GM19043 (cell line): ENCODE measurements around the gene MEIOSIN.

ENCODE experiments used
- ATAC-seq: cut with Tn5 transposase; IDR thresholded peaks from one replicate; pipeline ENCODE4 v1.9.1; 2021; ENCODE audit warnings: low read depth; ENCODE audit not compliant: unreplicated experiment

Gene MEIOSIN

GRCh38 chr19:45778010-45778661 lies 44.9 kb downstream of the MEIOSIN start:
- ATAC-seq, result no peak

DNA sequence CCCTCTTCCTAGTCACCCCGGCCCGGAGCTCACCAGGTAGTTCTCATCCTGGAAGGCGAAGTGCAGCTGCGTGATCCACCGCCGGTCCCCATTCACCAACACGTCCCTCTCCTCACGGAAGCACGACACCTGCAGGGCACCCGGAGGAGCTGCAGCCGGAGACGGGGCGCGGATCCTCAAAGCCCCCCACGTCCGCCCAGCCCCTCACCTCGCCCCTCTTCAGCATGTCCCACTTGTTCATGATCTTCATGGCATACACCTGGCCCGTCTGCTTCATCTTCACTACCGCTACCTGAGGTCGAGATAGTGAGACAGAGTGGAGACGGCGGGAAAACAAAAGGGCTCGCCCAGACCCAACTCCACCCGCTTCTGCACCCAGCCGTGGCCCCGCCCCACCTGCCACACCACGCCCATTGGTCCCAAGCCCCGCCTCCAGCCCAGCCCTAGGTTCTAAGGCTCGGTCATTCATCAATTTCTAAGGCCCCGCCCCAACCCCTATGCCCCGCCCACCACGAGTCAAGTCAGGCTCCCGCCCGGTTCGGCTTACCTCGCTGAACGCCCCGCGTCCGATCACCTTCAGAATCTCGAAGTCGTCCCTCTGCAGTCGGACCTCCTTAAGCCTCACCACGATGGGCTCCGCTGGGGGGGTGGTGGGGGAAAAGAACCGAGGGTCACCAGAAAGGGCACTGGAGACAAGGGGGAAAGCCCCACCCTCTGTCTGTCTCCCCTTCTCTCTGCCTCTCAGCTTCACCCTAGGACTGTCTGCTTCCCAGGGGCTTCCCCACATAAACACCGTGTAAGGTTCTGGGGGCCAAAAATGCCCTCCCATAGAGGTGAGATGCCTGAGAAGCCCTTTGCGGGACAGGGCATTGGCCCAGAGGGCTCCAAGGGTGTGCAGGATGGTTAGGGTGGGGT lies 46.2 kb downstream of the MEIOSIN start:
- peak; percentile 88 for ATAC-seq

- no peak for ATAC-seq
These were observed 46.9 kb downstream of the MEIOSIN start for GRCh38 chr19:45780146-45780447.

- no peak for ATAC-seq
These were observed 47.4 kb downstream of the MEIOSIN start for GRCh38 chr19:45780448-45781213.

DNA sequence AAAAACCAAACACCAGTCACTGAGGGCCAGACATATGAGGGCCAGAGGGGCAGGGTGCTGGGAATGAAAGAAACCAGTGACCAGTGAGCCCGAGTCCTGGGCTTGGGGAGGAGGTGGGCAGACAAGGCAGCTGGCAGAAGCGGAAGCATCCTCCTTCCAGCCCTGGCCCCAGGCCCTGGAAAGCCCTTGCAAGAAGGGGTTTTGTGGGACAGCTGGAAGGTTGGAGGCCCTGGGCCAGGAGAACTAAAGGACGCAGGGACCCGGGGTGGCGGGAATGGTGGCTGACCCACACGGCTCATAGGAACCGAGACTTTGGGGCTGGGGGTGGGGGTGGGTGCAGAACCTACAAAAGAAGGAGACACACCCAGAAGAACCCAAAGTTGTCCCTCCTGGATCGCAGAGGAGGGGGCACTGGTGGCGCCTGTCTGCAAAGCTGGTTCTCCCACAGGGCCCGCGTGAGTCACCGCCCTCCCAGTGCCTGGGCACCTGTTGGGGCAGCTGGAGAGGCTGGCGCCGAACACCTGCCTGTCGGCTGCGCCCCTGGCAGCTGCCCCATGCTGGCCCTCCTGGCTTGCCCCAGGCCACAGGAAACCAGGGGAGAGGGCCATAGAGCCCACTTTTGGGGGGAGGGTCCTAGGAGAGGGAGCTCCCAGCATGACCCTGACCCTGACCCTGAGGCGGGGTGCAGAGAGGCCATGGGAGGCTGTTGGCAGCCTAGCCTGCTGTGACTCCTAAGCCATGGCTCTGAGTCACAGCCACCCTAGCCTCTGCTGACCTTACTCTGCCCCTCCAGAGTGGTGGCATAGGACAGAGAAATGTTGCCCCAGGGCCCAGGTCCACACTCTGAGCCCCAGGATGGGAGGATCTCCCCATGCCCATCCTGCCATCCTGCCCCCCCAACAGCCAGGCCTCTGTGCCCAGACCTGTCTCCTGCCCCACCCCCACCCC lies 48.2 kb downstream of the MEIOSIN start:
- ATAC-seq, result no peak

- ATAC-seq, result no peak
These were observed 49.0 kb downstream of the MEIOSIN start, which contains the start of gene DMPK for GRCh38 chr19:45782162-45782691. Gene DMPK (minus strand): TSS chr19:45782490. CDS start chr19:45782352, 138 bp downstream.

DNA sequence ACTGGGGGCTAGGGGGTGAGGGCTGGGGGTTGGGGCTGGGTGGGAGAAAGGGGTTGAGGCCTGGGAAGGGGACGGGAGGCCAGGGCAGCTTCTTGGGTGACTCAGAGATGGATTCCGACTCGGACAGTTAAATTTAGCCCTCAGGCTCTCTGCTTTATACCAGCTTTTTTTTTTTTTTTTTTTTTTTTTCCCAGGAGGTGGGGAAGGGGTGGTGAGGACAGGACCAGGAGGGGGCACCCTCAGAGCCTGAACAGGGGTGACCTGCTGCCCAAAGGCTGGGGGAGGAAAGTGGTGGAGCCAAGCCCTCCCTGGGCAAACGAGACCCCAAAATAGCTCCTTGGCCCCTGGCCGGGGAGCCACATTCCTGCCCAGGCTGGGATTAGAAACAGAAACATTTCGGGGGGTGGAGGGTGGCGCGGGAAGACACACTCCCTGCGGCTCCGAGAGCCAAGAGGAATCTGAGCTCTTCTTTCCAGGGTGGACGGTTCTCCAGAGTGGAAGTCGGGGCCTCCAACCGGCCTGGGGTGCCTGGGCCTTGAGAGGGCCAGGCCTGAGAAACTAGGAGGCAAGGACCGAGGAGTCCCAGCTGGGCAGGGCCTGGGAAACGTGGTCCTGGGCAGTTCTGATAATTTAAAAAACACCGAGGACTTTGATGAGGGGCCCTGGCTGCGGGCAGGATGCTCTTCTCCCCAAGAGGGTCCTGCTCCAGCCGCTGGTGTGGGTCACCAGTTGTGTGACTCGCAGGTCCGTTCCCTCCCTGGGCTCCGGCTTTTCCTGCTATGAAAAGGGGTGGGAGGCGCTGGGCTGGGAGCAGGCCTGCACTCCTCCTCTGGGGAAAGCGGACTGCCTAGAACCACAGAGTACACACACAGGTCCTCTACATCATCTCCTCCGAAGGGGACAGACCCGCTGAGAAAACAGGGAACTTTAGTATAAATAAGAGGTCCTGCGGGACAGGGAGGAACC lies 49.9 kb downstream of the MEIOSIN start:
- ATAC-seq, result no peak

DNA sequence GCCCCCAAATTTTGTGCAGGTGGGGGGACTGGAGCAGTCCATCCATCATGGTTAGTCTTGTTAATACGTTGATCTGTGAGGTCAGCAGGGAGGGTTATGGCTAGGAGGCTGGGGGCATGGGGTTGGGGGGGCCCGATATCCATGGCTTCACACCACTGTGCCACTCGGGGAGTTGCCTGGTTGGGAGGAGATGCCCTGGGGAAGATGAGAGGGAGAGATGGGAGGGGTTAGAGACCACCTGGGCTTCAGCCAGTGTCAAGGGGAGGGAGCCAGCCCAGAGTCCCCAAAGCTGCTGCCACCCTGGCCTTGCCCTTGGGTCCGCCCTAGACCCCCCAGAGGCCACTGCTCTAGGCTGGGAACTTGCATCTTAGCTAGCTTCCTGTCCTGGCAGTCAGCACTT lies 50.9 kb downstream of the MEIOSIN start:
- ATAC-seq, result no peak

- no peak for ATAC-seq
These were observed 51.9 kb downstream of the MEIOSIN start for GRCh38 chr19:45785097-45785496.

DNA sequence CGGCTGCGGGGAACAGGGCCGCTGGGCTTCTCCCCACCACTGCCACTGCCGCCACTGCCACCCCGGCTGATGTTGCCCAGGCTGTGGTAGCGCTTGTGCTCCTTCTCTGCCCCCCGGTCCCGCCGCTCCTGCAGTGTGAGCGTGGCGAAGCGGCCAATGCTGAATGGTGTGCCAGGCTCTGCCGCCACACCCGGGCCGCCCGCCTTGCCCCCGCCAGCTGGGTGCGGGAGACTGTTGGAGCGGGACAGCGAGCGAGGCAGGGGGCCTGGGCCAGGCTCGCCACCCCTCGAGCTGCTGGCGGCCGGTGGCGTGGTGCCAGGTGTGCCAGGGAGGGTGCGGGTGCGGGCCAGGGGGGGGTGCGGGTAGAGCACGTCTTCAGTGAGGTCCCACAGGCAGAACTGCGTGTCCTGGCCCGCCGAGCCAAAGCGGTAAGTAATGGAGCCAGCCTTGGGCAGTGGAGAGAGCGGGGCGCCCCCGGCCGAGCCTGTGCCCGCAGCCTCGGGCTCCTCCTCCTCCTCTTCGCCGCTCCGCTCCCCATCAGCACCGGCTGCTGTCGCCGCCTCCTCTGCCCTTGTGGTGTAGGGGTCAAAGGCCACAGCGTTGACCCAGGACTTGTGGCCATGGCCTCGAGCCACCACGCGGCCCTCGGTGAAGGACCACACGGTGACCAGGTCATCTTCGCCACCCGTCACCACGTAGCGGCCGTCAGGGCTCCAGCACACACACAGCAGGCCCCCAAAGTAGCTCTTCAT lies 52.7 kb downstream of the MEIOSIN start:
- no peak for ATAC-seq

- ATAC-seq, result no peak
These were observed 53.3 kb downstream of the MEIOSIN start for GRCh38 chr19:45786533-45786894.

GRCh38 chr19:45789035-45789786 lies 56.0 kb downstream of the MEIOSIN start:
- no peak for ATAC-seq

GRCh38 chr19:45790942-45791341 lies 57.7 kb downstream of the MEIOSIN start:
- ATAC-seq, result no peak

DNA sequence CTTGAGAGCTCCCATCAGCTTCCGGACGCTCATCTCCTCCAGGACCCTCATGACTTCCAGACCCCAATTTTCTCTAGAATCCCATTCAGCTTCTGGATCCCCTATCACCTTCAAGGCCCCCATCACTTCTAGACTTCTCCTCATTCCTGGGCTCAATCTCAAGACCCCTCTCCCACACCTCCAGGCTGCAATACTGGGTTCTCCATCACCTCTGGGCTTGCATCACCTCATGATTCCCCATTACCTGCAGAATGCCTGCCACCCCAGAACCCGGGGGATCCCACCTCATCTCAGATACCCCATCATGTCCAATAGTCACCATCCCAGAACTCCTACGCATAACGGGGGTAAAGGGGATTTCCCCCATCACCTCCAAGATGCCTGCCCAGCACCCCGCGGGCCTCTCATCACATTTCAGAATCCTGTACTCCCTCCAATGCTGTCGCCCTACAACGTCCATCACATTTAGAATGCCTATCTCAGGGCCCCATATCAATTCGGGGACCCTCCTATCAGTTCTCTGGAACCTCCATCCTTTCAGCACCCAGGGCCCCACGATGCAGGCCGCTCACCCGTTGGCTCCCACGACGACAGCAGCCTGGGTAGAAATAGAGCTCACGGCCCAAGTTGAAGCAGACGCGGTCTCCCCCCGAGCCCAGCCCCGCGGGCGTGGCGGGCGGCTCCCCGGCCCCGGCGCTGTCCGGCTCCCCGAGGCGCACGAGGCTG lies 58.7 kb downstream of the MEIOSIN start:
- ATAC-seq, result no peak

GRCh38 chr19:45792470-45793177 lies 59.4 kb downstream of the MEIOSIN start, which contains the start of gene DMWD:
Gene DMWD (minus strand): TSS chr19:45792845. CDS start chr19:45792756, 89 bp downstream.
- peak; percentile 80 for ATAC-seq

DNA sequence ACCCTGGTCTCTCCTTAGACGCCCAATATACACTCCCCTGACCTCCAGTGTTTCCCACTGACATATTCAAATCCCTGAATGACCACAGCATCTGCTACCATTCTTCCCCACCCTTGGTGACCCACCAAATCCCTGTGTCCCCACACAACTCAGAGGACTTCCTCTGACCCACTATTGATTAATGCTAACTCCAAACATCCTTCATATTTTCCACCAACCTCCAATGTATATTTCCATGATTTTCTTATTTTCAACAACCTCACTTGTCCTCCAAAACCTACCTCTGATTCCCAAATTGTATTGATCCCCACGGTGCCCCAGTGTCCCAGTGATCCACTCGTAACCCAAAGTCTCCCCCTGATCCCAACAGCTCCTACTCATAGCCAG lies 59.9 kb downstream of the MEIOSIN start:
- no peak for ATAC-seq
